Measurements from ENCODE around the gene C1QTNF4.

C1QTNF4 gene

GRCh38 chr11:47578524-47579494 is 15.4 kb downstream of the C1QTNF4 start, which contains the start of the genes KBTBD4 and NDUFS3:
Gene KBTBD4 (minus strand): TSS chr11:47578970. CDS start chr11:47578951, 19 bp downstream.
Gene NDUFS3 (plus strand): TSS chr11:47579074. CDS start chr11:47579092, 18 bp downstream.
- peak; percentile 91 for DNase-seq (ENCODE audit: low spot score)
- in situ Hi-C loops (cut with MboI; ENCODE audit: low pct_unique_long_range_greater_than_20kb, low sequenced_read_pairs, unreplicated experiment): no loop called here
- peak; percentile 4 for TF ChIP-seq CTCF (IDR thresholded peaks at IDR 0.05; ENCODE audit: extremely low read depth, insufficient read depth, missing control alignments)

GRCh38 chr11:47577460-47578041 is 16.7 kb downstream of the C1QTNF4 start:
- no peak for TF ChIP-seq CTCF (IDR thresholded peaks at IDR 0.05; ENCODE audit: extremely low read depth, insufficient read depth, missing control alignments)
- no peak for DNase-seq (ENCODE audit: low spot score)
- in situ Hi-C loops (cut with MboI; ENCODE audit: low pct_unique_long_range_greater_than_20kb, low sequenced_read_pairs, unreplicated experiment): no loop called here

GRCh38 chr11:47573321-47573720 is 20.9 kb downstream of the C1QTNF4 start:
- in situ Hi-C loops (cut with MboI; ENCODE audit: low pct_unique_long_range_greater_than_20kb, low sequenced_read_pairs, unreplicated experiment): no loop called here
- no peak for TF ChIP-seq CTCF (IDR thresholded peaks at IDR 0.05; ENCODE audit: extremely low read depth, insufficient read depth, missing control alignments)
- no peak for DNase-seq (ENCODE audit: low spot score)

- no peak for DNase-seq (ENCODE audit: low spot score)
- no peak for TF ChIP-seq CTCF (IDR thresholded peaks at IDR 0.05; ENCODE audit: extremely low read depth, insufficient read depth, missing control alignments)
- in situ Hi-C loops (cut with MboI; ENCODE audit: low pct_unique_long_range_greater_than_20kb, low sequenced_read_pairs, unreplicated experiment): no loop called here
Measured at GRCh38 chr11:47572715-47573255, 21.4 kb downstream of the C1QTNF4 start.

GRCh38 chr11:47571895-47572294 is 22.3 kb downstream of the C1QTNF4 start:
- no peak for TF ChIP-seq CTCF (IDR thresholded peaks at IDR 0.05; ENCODE audit: extremely low read depth, insufficient read depth, missing control alignments)
- in situ Hi-C loops (cut with MboI; ENCODE audit: low pct_unique_long_range_greater_than_20kb, low sequenced_read_pairs, unreplicated experiment): no loop called here
- DNase-seq (ENCODE audit: low spot score): no peak

- no peak for TF ChIP-seq CTCF (IDR thresholded peaks at IDR 0.05; ENCODE audit: extremely low read depth, insufficient read depth, missing control alignments)
- no peak for DNase-seq (ENCODE audit: low spot score)
- in situ Hi-C loops (cut with MboI; ENCODE audit: low pct_unique_long_range_greater_than_20kb, low sequenced_read_pairs, unreplicated experiment): no loop called here
Measured at GRCh38 chr11:47571357-47571729, 22.9 kb downstream of the C1QTNF4 start.

Measured in GM13977 (cell line).